ENCODE results near the gene XYLT1.

DNA sequence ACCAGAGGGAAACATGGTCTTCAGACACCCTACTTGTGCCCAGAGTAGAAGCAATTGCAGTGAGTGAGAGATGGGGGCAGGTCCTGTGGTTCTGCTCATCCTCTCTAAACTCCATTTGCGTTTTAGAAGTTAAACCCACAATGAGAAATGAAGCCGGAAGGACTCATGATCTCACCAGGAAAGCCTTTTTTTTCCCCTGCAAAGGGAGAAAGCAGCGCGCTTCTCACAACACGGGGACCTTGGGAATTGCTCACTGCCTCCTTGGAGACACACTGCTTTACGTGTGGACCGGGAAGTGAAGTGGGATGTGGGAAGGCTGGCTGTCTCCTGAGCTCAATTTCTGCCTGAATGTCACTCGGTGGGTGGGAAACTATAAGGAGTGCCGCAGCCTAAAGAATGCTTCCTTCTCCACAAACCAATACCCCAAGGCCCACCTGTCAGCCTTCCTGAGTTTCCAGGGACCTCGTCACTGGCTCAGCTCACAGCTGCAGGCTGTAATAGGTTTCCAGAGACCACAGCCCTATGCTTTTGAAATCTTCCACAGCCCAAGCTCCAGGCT is 365.4 kb downstream of the XYLT1 start:
- TF ChIP-seq, protein P1, sequence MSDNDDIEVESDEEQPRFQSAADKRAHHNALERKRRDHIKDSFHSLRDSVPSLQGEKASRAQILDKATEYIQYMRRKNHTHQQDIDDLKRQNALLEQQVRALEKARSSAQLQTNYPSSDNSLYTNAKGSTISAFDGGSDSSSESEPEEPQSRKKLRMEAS (CRISPR knock-in tag; IDR thresholded peaks at IDR 0.05), result no peak
- no peak for TF ChIP-seq NFYB (IDR thresholded peaks at IDR 0.05; ENCODE audit: extremely low read depth, insufficient read length)
- TF ChIP-seq, protein P2, sequence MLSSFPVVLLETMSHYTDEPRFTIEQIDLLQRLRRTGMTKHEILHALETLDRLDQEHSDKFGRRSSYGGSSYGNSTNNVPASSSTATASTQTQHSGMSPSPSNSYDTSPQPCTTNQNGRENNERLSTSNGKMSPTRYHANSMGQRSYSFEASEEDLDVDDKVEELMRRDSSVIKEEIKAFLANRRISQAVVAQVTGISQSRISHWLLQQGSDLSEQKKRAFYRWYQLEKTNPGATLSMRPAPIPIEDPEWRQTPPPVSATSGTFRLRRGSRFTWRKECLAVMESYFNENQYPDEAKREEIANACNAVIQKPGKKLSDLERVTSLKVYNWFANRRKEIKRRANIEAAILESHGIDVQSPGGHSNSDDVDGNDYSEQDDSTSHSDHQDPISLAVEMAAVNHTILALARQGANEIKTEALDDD (IDR thresholded peaks at IDR 0.05), result no peak

Measured in K562 (cell line).